Heart left ventricle (tissue), 13 donors: ENCODE data around the gene PUS3.

Experiments
- POLR2A ChIP-seq, 2 donors: fragments of 450-650 bp; IDR thresholded peaks; one replicate each; pipeline ENCODE4 v1.6.1; 2017; ENCODE audit warnings: antibody characterized with exemption in 2 of 2, mild to moderate bottlenecking in 2 of 2, moderate library complexity in 2 of 2
- TF ChIP-seq, protein P1 (sequence below), 12 donors: fragments of 200-600 bp; sonication (generic) in 4 of 12; IDR thresholded peaks; one replicate each; pipeline versions ENCODE4 v1.5.0 to v1.8.0; 2018 to 2022; ENCODE audit warnings: antibody characterized with exemption in 12 of 12, mild to moderate bottlenecking in 5 of 12
- donor health status: ischemic (EF 13 %, LVEDD 7.1; RV severe dilation, severe dysfunction).
- donor health status: DM: no; HTN: yes; CAD: no.
- donor health status: DM: no; HTN: no; CAD: no.
- donor health status: ischemic (EF 25% LVEDD 6.9; RV normal size, moderate dysfunction).
- donor health status: ischemic (EF 25% LVEDD 5.7; RV mildly dilated, moderate dysfunction).
- donor health status: ischemic (EF 35%, LVEDD 5.7; RV mildly dilated, moderate dysfunction).
- donor health status: nonischemic (EF 11% LVEDD 7.7; RV severe dilation, severe dysfunction).
- donor health status: DM: yes; HTN: yes; CAD: no.
- donor health status: PGD.
- donor health status: ischemic (EF 29% LVEDD 5.4; RV normal size, mild dysfunction).
- donor health status: nonischemic (EF 23%, LVEDD 6.1; RV moderate dilation, normal function).

DNA sequence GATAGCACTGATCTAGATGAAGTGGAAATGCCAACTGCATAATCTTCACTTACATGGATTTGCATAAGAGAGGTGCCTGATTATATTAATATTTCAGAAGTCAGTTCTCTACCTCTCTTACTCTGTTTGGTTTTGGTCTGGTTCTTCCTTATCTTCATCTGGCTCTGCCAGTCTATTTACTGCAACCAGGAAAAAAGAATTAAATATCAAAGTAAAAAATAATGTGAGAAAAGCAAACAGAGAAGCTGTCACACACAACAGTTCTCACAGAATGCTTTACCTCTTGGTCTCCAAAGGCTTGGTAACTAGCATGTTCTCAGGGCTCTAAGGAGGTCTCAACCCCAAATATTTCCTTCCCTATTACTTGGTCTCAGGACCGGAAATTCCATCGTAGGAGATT is 49.6 kb upstream of the PUS3 start:
- no peak for TF ChIP-seq POLR2A (IDR thresholded peaks at IDR 0.05)
- TF ChIP-seq, protein P1, sequence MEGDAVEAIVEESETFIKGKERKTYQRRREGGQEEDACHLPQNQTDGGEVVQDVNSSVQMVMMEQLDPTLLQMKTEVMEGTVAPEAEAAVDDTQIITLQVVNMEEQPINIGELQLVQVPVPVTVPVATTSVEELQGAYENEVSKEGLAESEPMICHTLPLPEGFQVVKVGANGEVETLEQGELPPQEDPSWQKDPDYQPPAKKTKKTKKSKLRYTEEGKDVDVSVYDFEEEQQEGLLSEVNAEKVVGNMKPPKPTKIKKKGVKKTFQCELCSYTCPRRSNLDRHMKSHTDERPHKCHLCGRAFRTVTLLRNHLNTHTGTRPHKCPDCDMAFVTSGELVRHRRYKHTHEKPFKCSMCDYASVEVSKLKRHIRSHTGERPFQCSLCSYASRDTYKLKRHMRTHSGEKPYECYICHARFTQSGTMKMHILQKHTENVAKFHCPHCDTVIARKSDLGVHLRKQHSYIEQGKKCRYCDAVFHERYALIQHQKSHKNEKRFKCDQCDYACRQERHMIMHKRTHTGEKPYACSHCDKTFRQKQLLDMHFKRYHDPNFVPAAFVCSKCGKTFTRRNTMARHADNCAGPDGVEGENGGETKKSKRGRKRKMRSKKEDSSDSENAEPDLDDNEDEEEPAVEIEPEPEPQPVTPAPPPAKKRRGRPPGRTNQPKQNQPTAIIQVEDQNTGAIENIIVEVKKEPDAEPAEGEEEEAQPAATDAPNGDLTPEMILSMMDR (IDR thresholded peaks at IDR 0.05): no peak
